Stimulated activated CD4-positive, alpha-beta T cell treated with anti-CD3 and anti-CD28 coated beads, Interleukin-4, amount 100 ng/mL, for 1 hour (primary cell): ENCODE results near the gene ZNF292.
A peak's percentile ranks its signal among the peaks of the same experiment; 100 is the strongest.
"Not testable (repeated sequence)": the region's sequence is repeated elsewhere in the genome, so short reads cannot be mapped to it uniquely, and the experiment has no call there.

Source experiments
- DNase-seq: peaks from one replicate; pipeline ENCODE4 v3.0.0-alpha.2; 2020

Gene ZNF292

DNA sequence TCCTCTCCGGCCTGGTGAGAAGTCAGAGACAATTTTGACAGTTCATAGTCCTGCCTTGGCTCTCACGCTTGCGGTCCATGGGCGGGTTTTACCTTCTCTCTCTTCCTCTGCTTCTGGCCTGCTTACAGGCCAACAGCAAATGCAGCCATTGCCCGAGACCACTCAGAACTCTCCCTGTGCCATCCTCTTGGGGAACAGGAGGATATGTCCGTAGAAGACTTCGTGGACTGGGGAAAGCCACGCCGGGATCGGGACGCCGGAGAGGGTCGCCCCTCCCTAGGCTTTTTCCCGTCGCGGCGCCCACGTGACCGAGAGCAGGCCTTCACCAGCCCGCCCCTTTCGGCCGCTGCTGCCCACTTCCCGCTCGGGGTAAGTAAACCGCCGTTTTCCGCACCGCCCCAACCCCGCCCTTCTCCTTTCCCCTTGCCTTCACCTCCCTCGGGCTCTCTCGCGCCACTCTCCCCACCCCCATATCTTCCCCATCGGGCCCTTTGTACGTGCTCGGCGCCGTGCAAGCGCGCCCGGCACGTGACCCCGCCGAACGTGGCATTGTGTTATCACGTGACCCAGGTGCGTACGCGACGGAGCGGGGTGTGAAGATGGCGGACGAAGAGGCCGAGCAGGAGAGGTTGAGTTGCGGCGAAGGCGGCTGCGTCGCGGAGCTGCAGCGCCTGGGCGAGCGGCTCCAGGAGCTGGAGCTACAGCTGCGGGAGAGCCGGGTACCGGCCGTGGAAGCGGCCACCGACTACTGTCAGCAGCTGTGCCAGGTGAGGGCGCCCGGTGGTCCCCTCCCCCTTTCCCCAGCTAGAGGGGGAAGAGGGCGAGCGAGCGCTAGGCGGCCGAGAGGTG is at the start of gene ZNF292:
Gene ZNF292, plus strand, starts transcription at position 573 of the 849 bp plus-strand sequence. Its CDS starts 27 bp downstream, at position 600.
- DNase-seq: peak; percentile 93

DNA sequence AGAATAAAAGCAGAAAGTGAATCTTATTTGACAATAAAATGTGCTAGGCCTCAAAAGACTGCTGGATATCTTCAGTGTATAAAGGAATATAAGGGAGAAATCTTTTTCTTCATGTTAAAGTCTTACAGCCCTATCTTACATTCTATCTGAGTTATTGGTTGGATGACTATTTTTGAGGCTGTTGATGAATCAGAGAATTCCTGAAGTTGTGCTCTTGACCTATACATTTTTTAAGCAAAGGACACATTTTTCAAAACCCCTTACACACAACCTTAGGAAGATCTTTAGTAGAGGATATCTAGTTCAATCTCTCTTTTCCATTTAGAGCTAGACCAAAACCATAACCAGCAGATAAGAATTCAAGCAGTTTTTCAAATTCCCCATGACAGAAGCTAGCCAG is 49.5 kb upstream of the ZNF292 start:
- DNase-seq: no peak

DNA sequence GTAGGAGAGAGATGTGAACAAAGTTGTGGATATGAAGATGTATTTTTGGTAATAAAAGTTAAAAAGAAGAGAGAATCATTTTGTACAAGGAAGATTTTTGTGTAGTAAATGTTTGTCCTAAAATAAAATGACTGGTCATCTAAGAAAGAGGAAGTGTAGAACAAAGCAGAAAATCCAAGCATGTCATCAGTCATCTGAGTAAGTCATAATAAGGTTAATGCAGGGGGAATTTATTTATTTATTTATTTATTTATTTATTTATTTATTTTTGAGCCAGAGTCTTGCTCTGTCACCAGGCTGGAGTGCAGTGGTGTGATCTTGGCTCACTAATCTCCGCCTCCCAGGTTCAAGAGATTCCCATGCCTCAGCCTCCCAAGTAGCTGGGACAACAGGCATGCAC is 44.7 kb upstream of the ZNF292 start:
- no peak for DNase-seq

DNA sequence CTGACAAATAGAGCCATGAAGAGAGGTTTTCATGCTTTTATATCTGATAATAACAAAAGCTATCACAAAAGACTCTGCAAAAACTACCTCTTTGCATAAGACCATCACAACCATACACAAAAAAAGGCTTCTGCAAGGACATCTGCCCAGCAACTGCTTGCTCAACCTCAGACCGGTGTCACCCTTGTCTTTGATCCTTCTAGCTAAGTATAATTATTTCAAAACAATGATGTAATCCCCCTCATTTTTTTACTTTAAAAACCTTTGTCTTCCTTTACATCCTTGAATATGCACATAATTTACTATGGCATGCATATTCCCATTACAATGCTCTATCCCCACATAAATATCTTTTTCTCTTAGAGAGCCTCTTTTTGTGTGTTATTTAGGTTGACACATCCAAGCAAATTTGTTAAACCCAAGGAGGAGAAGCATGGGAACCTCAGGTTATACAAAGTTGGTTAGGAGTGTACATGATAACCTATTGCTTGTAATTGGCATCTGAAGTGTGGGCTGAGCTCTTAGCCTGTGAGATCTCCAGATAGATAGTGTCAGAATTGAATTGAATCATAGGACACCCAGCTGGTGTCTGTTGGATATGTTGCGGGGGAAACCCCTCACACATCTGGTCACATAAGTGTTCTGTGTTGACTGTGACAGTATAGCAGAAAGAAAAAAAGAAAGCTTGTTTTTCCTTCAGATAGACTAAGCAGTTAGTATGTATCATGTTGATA is 39.8 kb upstream of the ZNF292 start:
- DNase-seq: no peak

DNA sequence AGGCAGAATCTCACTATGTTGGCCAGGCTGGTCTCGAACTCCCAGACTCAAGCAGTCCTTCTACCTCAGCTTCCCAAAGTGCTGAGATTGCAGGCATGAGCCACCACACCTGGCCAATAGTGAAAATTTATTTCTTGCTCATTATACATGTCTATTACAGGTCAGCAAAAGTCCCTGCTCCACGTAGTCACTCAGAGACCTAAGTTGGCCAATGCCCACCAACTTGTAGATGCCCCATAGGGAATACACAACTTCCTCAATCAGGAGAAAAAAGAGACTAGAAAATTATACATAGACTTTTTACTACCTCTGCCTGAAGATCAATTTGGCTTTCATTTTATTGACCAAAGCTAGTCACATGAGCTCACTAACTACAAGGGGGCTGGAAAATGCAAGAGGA is 38.4 kb upstream of the ZNF292 start:
- no peak for DNase-seq

DNA sequence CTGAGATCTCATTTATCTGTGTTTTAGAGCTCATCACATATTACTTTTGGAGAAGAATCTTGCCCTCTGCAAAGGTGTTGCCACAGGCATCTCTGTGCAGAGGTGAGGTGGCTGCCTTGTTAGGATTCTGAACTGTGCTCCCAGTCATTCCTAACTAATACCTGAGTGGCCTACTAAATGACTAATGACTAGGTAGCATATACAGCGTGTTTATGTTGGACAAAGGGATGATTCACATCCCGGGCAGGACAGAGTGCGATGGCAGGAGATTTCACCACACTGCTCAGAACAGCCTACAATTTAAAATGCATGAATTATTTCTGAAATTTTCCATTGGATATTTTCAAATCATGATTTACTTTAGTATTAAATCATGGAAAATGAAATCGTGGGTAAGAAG is 37.3 kb upstream of the ZNF292 start:
- DNase-seq: no peak

DNA sequence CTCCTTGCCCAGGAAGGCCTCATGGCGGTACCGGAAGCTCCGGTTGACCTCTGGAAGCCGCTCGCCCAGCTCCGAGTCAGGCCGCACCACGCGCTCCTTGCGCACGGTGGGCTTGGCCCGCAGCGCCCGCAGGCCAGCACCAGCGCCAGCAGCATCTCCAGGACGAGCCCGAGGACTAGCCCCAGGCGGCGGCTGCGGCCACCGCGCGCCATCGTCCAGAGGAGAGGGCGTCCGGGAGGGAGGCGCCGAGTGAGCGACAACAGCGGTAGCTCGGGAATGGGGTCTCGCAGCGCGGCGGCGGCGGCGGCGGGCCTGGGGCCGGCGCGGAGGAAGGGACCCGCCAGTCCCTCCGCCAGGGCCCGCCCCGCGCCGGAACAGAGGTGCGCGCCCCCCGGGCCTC is 32.9 kb upstream of the ZNF292 start:
- no peak for DNase-seq

DNA sequence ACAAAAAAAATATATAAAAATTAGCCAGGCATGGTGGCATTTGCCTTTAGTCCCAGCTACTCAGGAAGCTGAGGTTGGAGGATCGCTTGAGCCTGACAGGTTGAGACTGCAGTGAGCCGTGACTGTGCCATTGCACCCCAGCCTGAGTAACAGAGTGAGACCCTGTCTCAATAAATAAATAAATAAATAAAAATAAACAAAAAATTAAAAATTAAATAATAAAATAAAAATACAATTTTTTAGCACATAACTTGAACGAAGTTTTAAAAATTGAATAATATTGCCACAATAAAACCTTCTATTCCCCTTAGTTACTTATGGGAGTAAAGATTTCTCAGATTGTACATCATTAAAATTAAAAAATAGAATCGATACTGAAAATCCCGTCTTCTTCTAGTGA is 31.3 kb upstream of the ZNF292 start:
- DNase-seq: no peak

DNA sequence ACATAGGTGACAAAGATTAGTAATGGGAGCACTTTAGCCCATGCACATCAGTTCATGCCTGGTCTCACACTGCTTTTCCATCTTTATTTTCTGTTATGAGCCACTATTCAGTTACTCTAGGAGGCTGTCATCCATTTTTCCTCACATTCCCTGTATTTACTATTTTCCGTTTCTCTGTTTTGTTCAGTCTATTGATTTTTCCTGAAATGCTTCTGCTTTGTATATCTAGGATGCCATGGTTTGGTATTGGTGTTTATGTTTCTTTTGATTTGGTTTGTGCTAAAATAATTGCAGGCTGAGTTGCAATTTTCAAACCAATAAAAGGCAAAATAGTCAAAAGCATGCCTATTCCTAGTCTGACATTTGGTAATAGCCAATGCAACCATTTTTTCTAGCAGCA is 28.9 kb upstream of the ZNF292 start:
- DNase-seq: no peak

DNA sequence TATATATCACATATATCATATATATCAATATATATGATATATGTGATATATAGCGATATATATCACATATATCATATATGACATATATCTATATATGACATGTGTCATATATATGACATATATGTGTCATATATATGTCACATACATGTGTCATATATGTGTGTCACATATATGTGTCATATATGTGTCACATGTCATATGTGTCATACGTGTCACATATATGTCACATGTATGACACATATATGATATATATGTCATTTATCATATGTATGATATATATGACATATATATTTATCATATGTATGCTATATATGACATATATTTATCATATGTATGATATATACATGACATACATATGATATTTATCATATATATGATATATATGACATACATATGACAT is 27.6 kb upstream of the ZNF292 start:
- DNase-seq: no peak

DNA sequence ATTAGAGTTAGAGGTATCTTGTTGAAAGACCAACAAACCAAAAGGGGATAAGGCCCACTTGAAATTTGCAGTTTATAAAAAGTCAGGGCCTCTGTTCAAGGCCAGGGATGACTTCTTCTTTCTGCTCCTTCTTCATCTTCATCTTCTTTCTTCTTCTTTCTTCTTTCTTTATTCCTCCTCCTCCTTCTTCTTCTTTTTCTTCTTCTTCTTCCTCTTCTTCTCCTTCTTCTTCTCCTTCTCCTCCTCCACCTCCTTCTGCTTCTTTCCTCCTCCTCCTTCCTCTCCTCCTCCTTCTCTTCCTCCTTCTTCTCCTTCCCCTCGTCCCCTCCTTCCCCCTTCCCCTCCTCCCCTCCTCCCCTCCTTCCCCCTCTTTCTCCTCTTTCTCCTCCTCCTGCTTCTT is 18.4 kb upstream of the ZNF292 start:
- DNase-seq: no peak

DNA sequence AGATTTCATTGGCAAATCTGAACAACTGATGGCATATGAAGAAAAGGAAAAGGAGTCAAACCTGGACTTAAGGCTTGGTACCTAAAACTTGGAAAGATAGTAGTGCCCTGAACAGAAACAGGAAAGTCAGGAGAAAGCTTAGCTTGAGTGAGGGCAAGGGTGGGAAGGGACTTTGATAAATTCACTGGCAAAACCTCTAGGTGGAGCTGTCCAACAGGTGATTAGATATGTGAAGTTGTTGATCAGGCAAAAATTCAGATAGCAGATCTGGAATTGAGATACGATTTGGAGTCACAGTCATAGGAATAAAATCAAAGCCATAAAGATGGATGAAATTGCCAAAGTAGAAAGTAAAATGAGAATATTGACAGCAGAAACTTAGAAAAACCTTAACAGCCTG is 16.1 kb upstream of the ZNF292 start:
- DNase-seq: no peak

DNA sequence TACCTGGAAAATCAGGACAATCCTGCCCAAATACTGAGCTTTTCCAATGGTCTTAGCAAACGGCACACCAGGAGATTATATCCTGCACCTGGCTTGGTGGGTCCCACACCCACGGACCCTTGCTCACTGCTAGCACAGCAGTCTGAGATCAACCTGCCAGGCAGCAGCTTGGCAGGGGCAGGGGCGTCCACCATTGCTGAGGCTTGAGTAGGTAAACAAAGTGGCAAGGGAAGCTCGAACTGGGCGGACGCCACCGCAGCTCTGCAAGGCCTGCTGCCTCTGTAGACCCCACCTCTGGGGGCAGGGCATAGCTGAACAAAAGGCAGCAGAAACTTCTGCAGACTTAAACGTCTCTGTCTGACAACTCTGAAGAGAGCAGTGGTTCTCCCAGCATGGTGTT is 15.4 kb upstream of the ZNF292 start:
- not testable (repeated sequence) for DNase-seq

DNA sequence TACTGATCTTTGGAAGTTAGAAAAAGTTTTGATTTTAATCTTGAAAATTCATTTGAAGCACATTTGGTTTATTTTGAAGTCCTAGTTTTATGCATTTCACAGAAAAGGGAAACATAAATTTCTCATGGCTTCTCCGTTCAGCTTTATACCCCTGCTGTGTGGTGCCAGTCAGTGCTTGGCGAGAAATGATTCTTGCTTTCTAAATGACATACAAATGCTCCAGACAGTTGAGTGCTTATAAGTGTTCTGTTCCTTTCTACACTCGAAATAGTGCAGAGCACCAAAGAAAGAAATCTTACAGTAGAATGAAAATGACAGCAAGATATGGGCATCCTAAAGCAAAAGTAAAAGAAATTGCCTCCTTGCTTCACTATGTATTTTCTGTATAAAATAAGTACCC is 9.0 kb upstream of the ZNF292 start:
- no peak for DNase-seq

DNA sequence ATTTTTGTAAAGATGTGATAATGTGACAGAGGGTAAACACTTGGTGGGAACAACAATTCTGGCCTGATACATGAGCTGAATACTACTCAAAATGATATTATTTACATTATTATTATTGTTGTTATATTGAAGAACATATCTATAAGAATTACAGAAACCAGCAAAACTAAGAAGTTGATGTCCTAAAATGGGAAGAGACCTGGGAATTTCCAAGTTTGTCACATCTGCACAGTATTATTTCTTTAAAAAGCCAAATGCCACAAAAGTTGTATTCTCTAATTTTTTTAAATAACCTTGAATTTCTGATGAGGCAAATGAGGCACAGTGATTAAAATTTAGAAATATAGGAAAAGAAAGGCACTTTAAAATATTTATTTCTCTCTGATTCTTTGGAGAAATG is 5.0 kb upstream of the ZNF292 start:
- DNase-seq: no peak

DNA sequence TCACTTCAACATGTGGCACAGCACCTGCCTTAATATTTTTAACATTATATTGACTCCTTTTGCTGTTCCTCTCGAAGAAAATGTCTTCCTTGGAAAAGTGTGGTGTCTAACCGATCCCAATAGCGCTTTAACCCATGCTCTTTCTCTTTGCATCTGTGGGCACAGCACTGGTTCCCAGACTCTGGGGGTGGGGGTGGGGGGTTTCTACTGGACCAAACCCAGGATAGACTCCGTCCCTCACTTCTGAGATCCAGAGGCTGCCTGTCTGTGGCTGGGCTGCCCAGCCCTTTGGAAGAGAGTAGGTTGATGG is 3.9 kb upstream of the ZNF292 start:
- DNase-seq: no peak

DNA sequence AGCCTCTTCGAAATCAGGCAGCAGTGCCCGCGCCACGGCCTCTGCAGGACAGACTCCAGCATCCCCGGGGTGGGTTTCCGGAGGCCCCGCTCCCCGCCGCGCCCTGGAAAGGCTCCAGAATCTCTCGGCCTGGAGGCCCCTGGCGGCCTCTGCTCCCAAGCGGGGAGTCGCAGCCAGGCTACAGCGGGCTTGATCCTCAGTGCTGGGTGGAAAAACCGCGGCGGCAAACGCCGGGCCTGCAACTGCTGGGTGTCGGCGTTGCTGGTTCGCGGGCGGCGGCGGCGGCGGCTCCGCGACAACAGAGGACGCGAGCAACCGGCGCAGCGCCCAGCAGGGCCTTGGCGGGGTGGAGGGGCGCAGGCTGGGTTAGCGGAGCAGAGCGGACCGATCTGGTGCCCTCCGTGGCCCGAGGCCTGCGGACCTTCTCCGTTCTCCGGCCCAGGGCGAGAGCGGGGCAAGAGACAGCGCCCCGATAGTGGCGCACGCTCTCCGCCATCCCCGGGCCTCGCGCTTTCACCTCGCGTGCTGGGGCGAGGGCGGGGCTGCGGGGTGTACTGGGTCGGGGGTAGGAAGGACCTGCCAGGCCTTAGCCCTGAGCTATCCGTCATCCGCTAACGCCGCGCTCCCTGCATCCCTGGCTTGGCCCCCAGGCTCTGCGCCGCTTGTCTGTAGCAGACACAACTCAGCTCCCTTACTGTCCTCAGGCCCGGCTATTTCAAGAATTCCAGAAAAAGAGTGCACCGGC is 3.4 kb upstream of the ZNF292 start:
- DNase-seq: peak; percentile 77

DNA sequence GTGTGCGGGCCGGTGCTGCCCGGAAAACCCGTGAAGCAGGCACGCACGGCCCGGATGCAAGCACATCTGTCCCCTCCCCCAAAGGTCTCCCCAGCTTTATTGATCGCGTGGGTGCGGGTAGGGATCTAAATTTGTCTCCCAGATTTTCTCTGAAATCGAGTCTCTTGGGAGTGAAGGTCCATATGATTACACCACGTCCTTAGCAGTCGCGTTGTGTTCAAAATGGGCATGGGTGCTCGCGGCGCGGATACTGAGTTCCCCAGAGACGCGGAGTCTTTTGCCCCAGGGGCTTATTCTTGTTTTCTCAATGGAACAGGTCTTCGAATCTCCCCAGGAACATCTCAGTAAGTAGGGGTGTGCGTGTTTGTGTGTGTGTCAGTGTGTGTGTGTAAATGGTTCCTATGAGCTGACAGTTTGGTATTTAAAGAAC is 2.8 kb upstream of the ZNF292 start:
- no peak for DNase-seq

DNA sequence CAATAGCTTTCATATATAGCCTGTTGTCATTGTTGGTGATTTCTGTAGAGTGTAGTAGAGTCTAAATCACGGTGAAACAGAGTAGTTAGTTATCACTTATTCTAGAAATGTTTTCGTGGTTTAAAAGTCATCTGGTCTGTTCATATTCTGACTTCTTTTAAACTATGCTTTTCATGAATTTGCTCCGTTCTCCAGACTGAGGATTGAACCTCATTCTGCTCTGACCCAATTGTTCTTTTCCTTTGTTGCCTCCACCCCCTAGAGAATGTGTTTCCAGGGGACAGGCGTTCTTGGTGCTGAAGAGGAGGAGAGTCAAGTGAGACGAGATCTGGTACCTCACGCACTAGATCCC is 748 bp upstream of the ZNF292 start:
- no peak for DNase-seq

DNA sequence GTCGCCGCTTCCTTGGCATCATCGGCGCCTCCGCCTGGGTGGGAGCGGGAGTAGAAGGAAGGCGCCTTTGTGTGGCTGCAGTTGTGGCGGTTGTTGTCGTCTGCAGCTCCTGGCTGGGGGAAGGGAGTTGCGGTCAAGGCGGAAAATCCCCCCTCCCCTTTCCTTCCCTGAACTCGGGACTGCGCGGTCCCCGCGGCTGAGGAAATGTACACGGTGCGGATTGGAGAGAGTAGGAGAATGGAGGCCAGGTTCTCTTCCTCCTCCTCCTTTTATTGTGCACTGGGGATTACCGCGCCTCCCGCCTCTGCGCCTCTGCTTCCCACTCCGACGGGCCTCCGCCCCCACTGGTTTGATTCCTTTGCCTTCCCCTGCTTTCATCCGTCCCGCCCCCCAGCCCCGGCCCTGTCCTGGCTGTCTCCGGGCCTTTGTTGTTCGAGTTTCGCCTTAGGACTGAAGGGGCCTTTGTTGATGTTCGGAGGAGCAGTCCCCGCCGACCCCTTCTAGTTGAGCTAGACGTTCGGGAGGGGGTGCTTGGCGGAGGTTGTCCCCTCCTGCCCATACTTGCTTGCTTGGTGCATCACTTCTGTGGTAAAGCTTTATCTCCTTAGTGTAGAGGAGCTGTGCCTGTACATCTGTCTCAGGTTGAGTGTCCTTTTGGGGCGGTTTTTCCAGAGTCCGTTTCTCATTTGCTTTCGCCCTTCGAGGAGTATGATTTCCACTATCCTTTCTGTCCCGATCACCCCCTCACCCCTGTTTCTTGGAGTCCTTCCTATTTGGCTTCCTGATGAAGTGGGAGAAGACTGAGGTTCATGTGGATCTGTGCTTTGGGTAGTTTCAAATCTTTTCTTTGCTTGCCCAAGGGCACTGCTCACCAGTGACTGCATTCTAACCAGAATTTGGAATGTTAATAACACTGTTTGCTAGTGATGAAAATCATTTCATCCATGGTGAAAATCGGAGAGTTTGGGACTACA is 764 bp downstream of the ZNF292 start:
- DNase-seq: peak; percentile 58

DNA sequence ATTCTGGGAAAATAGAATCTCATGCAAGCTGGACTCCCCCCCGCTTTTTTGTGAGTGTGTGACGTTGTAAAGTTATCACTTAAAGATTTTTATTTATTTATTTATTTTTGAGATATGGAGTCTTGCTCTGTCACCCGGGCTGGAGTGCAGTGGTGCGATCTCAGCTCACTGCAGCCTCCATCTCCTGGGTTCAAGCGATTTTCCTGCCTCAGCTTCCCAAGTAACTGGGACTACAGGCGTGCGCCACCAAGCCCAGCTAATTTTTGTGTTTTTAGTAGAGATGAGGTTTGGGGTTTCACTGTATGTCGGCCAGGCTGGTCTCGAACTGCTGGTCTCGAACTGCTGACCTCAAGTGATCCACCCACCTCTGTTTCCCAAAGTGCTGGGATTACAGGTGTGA is 2.2 kb downstream of the ZNF292 start:
- DNase-seq: not testable (repeated sequence)

DNA sequence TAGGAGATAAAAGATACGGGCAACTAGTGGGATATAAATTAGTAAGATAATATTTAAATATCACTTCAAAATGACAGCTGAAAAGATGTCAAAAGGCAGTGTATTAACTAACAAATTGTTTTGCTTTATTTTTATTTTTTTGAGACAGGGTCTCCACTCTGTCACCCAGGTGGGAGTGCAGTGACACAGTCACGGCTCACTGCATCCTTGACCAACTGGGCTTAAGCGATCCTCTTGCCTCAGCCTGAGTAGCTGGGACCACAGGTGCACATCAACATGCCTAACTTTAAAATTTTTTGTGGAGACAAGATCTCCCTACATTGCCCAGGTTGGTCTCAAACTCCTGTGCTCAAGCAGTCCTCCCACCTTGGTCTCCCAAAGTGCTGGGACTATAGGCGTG is 5.9 kb downstream of the ZNF292 start:
- no peak for DNase-seq

DNA sequence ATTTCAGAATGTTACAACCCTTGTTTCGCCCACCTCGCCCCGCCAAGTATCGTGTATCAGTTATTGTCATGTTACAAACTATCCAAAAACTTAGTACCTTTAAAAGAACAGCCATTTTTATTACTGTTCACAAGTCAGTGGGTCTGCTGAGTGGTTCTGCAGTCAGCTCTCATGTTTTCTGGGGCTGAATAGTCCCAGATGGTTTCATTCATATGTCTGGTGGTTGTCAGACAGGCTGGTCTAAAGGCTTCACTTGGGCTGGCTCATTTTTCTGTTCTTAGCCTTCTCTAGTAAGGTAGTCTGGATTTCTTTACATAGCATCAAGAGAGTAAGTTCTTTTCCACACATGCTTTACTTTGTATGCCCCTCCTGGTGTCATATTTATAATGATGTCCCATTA is 8.6 kb downstream of the ZNF292 start:
- DNase-seq: no peak
